Measurements from ENCODE around the gene ANXA7.

The ANXA7 gene

DNA sequence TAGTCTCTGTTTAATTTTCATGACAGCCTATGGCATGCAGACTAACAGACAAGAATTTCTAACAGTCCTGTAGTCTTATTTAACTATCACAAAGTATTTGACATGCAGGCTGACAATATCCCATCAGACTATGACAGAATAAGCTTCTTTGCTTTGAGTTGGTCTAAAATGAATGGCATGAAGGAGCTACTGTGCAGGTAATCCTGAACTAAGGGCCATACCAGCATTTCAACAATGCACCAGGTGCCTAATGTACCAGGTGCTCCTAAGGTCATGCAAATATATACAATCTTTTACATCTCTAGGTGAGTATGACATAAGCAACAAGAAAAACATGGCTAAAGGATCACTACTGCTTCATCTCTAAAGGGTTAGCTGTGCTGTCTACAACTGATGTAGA, 33.1 kb upstream of the ANXA7 start:
- TF ChIP-seq, protein P1, sequence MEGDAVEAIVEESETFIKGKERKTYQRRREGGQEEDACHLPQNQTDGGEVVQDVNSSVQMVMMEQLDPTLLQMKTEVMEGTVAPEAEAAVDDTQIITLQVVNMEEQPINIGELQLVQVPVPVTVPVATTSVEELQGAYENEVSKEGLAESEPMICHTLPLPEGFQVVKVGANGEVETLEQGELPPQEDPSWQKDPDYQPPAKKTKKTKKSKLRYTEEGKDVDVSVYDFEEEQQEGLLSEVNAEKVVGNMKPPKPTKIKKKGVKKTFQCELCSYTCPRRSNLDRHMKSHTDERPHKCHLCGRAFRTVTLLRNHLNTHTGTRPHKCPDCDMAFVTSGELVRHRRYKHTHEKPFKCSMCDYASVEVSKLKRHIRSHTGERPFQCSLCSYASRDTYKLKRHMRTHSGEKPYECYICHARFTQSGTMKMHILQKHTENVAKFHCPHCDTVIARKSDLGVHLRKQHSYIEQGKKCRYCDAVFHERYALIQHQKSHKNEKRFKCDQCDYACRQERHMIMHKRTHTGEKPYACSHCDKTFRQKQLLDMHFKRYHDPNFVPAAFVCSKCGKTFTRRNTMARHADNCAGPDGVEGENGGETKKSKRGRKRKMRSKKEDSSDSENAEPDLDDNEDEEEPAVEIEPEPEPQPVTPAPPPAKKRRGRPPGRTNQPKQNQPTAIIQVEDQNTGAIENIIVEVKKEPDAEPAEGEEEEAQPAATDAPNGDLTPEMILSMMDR (conservative IDR thresholded peaks at IDR 0.05; ENCODE audit: control insufficient read depth, insufficient read depth, low read depth, low read length) = no peak
- DNase-seq (ENCODE audit: low read depth) = no peak
- no peak overlapping the region for H3K4me3 ChIP-seq (ENCODE audit: control insufficient read depth, low read depth, low read length)

DNA sequence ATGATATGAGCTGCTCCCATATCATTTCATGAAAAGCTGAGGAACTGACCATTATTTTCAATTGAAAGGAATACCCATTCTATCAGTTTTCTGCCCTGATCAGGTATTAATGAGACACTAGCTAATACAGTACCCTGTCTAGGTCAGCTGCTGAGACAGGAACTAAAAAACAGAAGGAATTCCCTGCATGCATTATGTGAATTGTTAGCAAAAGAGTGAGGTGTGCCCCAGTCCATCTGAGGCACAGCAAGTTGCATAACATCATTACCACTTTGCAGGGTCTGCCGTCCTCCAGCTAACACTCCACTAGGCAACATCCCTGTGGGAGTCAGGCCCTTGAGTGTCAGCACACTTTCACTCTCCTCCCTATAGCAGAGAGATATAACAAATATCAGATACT, 30.6 kb upstream of the ANXA7 start:
- TF ChIP-seq, protein P1 (conservative IDR thresholded peaks at IDR 0.05; ENCODE audit: control insufficient read depth, insufficient read depth, low read depth, low read length) = no peak
- no peak for DNase-seq (ENCODE audit: low read depth)
- H3K4me3 ChIP-seq (ENCODE audit: control insufficient read depth, low read depth, low read length) = no peak overlapping the region

GRCh38 chr10:73439605-73440312, 25.9 kb upstream of the ANXA7 start:
- TF ChIP-seq, protein P1 (conservative IDR thresholded peaks at IDR 0.05; ENCODE audit: control insufficient read depth, insufficient read depth, low read depth, low read length) = no peak
- H3K4me3 ChIP-seq (ENCODE audit: control insufficient read depth, low read depth, low read length) = no peak overlapping the region
- peak; percentile 80 for DNase-seq (ENCODE audit: low read depth)

- peak; percentile 44 for DNase-seq (ENCODE audit: low read depth)
- H3K4me3 ChIP-seq (ENCODE audit: control insufficient read depth, low read depth, low read length) = no peak overlapping the region
- TF ChIP-seq, protein P1 (conservative IDR thresholded peaks at IDR 0.05; ENCODE audit: control insufficient read depth, insufficient read depth, low read depth, low read length) = no peak
Observed at GRCh38 chr10:73439055-73439454, 25.2 kb upstream of the ANXA7 start.

GRCh38 chr10:73433538-73433867, 19.6 kb upstream of the ANXA7 start, which contains the start of gene MSS51:
TSS of gene MSS51 (minus strand) at chr10:73433561. CDS start at chr10:73428284, 5,277 bp downstream.
- TF ChIP-seq, protein P1 (conservative IDR thresholded peaks at IDR 0.05; ENCODE audit: control insufficient read depth, insufficient read depth, low read depth, low read length) = no peak
- DNase-seq (ENCODE audit: low read depth) = no peak
- H3K4me3 ChIP-seq (ENCODE audit: control insufficient read depth, low read depth, low read length) = no peak within 1 kb of the TSS

- no peak overlapping the region for H3K4me3 ChIP-seq (ENCODE audit: control insufficient read depth, low read depth, low read length)
- TF ChIP-seq, protein P1 (conservative IDR thresholded peaks at IDR 0.05; ENCODE audit: control insufficient read depth, insufficient read depth, low read depth, low read length) = no peak
- DNase-seq (ENCODE audit: low read depth) = no peak
Observed at GRCh38 chr10:73432646-73433537, 19.0 kb upstream of the ANXA7 start.

Data from fibroblast of mammary gland (primary cell).